Activated effector memory CD4-positive, alpha-beta T cell treated with Interleukin-2 at 50 U/mL for 16 hours (primary cell): ENCODE results near the gene SEPTIN6.
"Not testable (repeated sequence)": the region's sequence is repeated elsewhere in the genome, so short reads cannot be mapped to it uniquely, and the experiment has no call there.

Experiments
- DNase-seq: peaks from one replicate; pipeline ENCODE4 v3.0.0-alpha.2; 2020

Gene SEPTIN6

DNA sequence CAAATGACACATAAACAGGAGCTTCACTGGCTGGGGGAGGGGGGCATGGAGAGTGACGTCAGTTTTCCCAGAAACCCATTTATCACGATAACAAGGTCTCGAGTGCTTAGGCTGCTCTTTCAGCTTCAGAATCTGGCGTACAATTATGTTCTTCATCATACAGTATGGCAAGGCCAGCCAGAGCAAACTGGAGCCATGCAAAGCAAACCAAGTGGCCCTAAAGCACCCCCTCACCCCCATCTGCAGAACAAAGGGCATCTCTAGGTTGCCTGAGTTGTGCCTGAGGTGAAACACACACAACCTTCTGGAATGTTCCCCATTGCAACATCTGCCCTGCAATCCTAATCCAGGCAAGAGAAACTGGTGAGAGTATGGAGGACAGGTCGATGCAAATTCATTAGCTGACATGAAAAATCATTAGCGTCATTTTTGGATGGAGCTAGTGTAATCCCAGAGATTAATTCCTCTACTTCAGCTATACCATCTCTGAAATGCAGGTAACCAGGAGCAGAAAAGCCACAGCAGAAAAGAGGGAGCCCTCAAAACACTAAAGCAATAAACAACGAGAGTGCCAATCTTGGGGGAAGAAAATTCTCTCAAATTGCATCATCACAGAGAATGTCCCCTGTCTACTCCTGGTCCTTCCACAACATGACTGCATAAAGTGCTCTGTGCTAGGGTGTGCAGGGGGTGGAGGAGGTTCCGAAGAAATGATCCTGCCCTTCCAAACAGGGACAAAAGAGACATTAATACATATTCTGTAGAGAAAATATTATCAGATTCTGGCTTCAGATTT lies 1.8 kb downstream of the SEPTIN6 start:
- DNase-seq: no peak

DNA sequence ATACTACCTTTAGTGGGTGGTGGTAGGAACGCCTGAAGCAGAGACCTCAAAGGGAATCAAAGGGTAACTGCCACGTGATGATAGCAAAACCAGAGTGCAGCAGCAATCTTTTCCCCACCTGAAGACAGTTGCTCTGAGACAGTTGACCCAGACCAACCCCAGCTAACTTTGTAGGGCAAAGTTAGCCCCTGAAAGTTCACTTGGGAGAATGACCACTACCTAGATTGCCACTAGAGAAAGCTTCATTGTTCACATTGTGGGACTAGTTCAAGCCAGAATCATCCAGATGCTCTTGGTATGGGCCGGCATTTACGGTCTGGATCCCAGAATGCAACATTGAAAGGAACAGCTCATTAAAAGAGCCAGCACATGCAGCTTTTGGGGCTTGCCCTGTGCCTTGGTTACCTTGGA lies 4.1 kb downstream of the SEPTIN6 start:
- DNase-seq: no peak

DNA sequence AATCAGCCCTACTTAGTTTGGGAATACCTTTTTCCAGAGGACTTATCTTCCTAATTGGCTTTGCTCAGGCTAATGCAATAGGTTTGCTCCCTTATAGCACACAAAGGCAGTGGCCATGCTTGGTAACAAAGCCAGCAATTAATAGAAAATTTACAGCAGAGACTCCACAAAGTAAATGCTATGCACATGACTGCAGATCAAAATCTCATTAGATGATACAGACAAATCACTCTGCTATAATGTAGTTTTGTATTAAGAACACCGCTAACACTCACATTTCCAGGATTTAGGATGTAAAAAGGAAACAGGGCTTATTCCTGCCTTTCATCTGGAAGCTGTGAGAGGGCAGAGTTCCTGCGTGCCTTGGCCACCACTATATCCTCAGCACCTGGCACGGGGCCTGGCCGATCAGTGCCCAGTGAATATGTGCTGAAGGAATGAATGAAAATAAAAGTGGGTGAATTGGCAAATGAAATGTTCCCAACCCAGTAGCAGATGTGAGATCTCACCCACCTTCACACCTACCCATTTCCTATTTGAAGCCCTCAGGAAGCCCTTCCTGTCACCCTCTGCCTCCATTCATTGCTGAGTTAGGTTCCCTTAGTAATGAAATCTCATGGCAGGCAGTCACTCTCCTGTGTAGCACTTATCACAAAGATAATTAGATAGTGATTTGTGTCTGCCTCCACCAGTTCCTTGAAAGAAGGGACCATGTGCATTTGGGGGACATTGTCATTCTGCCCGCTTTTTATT lies 5.1 kb downstream of the SEPTIN6 start:
- DNase-seq: no peak

DNA sequence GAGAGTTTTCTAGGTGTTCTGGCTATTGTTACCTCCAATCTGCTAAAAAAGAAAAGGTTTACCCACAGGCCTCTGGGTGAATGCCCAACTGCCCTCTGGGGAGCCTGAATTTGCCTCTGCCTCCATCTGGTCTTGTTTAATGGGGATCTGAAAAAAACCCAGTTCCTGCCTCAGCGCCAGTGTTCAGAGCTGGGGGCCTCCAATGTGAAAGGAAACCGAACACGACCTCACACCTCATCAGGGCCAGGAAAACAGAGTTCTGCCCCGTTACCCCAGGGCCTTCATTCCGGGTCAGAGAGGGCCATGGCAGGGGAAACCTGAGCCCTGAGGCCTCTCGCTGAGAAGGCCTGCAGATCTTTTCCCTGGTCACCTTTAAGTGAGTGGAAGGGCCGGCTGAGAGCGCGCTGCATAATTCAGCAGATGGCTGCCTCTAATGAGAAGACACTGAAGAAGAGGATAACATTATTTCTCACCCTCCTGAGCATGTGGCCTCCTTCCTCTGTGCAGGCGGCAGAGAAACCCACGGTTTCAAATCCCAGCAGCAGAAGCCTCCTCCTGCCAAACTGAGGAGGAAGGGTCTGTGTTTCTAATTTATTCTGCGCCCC lies 6.8 kb downstream of the SEPTIN6 start:
- DNase-seq: no peak

DNA sequence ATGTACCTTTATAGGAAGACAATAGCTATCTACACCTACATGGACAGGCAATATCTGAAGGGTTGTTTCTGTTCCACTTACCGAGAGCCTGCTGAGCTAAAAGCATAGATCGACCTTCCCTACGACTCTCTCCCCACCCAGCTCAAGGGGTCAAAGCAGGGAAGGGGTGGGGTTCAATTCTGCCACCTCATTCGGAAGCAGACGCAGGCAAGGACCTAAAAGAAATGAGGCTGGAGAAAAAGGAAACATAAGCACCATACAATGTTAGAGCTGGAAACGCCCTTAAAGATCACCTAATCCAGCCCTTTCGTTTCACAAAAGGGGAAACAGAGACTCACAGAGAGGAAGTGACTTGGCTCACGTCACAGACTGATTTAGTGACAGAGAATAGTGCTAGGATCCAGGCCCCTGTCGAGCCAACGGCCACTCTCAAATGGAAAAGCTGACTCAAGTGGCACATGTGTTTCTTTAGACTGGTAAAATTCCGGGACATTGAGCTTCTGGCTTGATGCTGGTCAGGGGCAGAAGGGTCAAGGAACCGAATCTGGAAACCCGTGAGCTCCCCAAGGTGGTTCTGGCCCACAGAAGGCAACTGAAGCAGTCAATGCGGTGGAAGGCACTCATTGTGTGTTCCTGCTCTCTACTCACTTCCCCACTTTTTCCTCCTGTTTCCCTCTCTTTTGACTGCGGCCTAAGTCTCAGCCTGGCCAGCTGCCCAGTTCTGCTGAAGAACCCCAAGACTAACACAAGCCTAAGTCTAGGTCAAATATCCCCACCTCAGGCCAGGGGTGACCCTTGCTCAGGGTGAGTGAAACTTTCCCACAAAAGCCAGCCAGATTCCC lies 7.5 kb downstream of the SEPTIN6 start:
- no peak for DNase-seq

DNA sequence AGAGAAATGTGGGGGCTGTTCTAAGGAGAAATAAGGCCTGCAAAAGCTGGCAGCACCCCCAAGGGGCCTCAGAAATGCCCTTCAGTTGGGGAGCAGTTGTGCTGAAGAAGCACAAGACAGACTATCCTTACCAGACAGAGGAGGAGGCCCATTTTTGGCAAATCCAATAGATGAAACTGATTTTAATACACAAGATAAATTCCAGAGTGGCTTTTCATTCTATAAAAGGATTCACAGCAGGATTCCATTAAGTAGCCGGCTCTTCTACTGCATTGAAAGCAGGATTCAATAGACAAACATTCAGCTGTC lies 8.1 kb downstream of the SEPTIN6 start:
- no peak for DNase-seq

DNA sequence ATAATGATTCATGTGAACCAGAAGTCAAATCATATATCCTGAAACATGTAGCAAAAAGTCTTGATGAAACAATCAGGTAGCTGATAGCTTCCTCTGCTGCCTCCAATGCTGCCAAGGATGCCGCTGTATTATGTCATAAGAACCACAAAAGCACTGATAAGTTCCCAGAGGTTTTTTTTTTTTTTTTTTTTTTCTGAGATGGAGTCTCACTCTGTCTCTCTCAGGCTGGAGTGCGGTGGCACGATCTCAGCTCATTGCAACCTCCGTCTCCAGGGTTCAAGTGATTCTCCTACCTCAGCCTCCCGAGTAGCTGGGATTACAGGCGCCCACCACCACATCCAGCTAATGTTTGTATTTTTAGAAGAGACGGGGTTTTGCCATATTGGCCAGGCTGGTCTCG lies 8.7 kb downstream of the SEPTIN6 start:
- not testable (repeated sequence) for DNase-seq

DNA sequence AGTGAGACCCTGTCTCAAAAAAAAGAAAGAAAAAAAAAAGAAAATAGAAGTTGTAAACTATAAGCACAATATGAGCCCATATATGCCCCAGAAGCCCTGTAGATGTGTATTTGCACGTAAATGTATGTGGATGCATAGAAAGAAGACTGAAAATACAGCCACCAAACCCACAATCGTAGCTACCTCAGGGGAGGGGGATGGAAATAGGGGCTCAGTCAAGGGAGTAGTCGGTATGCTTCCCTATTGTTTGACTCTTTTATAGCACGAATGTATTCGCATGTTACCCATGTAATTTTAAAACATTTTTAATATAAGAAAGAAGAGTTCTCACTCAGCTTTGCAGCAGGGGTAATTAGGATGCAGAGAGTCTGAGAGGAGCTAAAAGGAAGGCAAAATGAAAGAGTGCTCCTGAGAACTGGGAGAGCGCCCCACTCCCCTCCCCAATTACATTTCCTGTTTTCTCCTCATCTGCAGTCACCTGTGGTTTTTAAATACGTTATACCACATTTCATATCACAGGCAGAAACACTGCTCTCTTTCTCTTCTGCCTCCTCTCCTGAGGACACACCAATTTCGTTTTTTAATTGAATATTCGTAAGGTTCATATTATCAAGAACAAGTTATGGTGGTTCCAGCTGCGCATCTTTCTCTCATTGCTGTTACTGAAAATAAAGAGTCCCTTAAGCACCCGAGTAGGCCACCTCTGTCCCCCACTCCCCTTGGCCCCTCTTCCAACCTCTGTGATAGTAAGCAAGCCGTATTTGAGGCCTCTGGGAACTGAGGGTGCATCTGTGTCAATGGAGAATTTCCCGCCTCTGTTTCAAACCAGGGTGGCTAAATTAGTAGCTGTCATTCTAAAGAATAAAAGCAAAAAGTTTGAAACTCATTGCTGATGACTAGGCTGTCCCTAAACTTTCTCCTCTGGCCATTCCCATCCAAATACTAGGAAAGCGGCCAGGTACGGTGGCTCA lies 10.7 kb downstream of the SEPTIN6 start:
- DNase-seq: no peak

DNA sequence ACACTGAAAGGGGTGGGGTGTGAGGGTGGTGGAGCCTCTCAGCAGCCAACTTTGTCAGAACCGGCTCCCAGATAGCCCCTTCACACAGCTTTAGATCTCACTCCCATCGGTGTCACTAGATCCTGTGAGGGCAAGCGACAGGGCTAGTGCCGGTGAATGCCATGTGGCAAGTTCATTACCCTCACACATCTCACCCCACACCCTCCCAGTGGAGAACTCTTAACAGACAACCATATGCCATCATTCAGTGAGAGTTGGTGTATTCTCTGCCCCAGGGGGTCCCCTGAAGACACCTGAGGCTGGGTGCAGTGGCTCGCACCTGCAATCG lies 15.3 kb downstream of the SEPTIN6 start:
- no peak for DNase-seq

DNA sequence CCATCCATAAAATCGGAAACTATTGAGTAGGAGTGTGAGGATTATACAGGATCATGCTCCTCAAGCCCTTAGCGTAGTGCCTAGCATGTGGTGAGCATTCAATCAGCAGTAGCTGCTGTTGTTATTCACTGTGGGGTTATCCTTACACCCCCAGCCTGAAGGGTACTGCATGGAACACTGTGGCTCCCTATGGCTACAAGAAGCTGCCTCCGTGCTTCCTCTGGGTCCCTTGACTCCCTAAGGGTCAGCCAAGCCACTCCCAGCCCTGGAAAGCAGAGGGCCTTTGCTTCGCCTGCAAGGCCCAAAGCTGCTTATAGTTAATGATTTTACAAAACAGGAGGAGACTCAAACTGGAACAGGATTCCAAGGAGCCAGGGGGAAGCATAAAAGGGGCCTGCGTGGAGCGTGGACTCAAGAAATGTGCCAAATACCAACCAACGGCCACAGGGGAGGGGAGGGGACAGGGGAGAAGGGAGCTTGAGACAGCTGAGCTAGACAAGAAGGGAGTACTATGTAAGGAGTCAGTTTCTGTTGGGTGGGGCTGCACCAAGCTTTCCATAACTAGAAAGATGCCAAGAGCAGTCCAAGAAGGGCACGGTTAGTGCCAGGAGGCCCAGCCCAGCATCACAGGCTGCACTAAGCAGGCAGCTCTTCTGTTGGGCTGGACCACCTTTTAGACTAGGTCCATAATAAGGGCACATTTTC lies 15.9 kb downstream of the SEPTIN6 start:
- no peak for DNase-seq

DNA sequence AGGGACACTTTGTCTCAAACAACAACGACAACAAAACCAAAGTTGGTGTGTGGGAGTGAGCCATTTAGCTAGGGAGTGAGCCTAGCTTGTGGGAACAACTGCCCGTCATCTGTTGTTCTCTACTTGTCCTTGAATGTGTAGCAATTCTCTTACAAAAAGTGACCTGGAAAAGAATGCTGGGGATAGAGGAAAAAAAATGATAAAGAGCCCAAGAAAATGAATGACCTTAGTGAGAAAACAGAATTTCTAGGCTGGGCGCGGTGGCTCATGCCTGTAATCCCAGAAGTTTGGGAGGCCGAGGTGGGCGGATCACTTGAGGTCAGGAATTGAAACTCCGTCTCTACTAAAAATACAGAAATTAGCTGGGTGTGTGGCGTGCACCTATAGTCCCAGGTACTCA lies 19.6 kb downstream of the SEPTIN6 start:
- DNase-seq: no peak

DNA sequence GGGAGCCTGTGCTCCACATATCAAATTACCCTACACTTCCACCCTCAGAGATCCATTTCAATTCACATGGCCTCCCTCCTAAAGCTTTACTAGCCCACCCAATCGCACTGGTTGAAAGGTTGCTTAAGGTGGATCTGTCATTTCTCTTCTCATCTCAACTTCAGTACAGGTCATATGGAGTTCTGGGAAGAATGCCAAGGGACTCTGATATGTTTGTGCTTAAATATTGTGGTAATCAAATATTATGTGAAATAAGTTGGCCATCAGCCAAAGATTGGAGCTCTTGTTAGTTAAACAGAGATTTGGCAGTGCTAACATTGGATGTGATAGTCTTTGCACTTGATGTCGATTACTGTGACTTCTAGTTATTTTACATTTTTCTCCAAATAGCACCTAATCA lies 20.5 kb downstream of the SEPTIN6 start:
- DNase-seq: no peak

DNA sequence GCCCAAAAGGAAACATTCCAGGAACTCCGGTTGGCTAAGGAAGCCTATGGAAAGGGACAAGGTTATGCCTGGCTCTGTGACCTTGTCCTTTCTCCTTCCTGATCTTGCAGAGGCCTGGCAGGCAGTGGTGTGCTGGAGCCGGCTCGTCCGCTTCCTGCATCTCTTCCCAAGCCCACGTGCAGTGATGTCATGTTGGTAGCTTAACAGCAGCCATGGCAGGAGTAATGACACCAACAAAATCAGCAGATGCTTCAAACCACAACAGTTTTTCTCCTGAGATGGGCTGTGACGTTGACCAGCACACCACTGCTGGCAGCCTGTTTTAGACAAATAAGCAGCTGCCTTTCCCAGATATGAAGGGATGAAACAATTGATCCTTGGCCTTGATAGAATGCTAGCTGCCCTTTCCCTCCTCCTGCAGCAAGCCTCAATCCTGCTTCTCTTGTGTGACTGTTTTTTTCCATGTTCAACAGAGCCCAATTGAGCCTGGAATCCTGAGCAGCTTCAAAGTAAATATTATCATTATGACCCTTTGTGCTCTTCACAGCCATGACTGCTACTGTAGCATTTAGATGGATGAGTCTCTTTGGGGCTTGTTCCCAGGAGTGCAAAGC lies 23.4 kb downstream of the SEPTIN6 start:
- DNase-seq: no peak

DNA sequence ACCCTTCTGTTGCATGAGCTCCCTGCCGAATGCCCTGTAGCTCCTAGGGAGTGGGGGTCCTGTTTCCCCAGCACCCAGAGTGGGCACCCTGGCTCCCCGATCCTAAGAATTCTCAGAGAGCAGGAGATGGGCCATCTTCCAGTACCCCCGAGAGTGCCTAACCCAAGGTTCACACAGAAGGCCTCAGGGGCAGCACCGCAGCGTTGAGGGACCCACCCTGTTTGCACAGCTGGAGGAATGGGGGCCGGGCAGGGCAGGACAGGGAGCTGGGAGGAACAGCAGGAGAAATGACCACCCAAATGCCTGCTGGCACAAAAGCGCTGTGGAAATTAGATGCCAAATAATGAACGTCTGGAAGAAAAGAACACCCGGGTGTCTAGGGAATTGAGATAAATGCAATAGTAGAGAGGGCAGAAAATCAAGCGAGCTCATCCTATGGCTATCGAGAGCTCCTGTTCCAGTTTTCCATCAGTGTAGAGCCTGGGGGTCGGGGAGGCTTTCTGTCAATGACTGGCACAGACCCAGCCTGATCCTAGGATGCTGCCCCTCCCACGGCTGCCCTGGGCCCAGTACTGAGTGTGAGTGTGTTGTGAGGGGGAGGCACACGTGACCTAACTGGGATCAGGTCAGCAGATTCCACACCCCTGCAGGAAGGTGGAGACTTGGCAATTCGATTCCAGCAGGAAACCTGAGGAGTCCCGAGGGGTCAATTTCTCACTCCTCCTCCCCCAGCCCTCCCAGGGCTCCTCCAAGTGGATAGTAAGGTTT lies 25.7 kb downstream of the SEPTIN6 start:
- no peak for DNase-seq

DNA sequence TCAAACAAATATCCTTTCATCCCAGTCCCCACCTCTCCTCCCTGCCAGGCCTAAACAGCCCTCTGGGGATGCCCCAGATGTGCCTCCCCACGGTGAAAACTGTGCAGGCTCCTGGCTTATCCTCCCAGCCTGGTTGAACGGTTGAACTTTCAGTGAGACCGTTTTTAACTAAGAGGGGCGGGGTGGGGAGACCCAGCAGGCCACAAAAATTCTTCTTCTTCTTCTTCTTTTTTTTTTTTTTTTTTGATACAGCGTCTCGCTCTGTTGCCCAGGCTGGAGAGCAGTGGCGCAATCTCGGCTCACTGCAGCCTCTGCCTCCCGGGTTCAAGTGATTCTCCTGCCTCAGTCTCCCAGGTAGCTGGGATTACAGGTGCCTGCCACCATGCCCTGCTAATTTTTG lies 28.1 kb downstream of the SEPTIN6 start:
- DNase-seq: not testable (repeated sequence)

DNA sequence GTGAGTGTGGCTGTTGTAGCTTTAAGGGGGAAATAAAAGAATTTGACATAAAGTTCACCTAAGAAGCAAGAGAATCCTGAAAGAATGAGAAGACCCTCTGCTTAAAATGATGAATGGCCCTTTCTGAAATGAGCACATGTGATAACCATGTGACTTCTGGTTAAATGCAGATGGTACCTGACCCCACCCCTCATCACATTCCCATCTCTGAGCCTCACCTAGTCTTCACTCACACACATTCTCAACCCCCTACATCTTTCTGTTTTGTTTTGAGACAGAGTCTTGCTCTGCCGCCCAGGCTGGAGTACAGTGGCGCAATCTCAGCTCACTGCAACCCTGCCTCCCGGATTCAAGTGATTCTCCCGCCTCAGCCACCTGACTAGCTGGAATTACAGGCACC lies 31.5 kb downstream of the SEPTIN6 start:
- no peak for DNase-seq

DNA sequence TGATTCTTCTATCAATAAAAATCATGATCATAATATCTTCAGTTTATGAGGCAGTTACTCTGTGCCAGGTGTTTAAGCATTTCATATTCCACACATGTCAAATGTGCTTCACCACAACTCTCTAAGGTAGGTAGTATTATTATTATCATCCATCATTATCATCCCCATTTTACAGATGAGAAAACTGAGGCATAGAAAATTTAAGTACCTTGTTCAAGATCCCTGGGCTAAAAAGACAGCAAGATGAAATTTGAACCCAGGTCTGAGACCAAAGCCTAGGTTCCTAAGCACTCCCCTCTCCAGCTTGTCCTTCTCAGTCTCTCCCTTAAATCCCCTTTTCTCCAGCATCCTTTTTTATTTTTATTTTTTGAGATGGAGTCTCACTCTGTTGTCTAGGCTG lies 33.4 kb downstream of the SEPTIN6 start:
- no peak for DNase-seq

DNA sequence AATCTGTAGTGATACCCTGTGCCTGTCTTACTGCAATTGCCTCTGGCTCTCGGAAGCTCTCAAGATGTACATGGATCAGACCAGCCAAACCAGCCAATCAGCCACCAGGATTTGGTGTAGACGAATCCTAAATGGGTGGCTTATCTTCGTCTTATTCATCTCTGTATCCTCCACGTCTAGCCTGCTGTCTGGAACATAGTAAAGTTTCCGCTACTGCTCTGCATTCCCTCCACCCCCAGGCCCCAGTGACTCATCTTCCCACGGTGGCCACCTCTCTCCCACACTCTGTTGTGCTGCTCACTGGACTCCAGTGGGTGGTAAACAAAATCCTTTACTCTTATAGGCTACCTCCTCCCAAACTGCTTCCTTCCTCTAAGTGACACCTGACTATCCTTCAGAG lies 37.8 kb downstream of the SEPTIN6 start:
- DNase-seq: peak; percentile 56

DNA sequence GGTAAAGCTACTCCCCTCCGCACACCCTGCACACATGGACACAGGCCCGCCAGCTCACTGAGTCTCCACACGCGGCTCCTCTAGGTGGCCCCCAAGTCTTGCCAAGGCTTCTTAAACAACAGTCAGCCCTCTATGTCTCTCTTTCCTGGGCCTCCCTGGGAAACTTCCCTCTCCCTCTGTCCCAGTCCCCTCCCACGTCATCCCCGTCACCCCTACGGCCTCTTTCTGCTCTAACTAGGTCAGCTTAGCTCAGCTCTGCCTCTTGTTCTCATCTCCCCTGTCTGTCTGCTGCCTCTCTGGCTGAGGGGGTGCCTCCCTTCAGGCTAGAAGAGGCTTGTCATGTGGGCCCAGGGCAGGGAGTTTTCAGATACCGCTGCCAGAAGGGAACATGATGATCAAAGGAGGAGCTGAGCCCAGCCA lies 38.8 kb downstream of the SEPTIN6 start:
- no peak for DNase-seq

DNA sequence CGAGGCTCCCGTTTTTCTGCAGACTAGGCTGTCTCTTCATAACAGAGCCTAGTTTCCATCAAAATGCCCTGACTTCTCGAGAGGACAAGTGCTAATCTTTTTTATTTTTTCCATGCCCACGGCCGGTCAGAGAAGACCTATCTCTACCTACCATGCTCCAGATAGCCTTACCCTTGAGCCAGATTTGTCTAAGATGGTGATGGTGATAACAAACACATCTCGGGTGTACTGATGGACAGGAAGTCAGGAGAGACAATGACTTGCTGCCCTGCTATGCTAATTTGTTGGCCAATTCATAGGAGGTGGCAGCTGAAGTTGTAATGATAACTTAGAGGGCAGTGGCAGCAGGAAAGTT lies 44.6 kb downstream of the SEPTIN6 start:
- no peak for DNase-seq
